Measurements from ENCODE around the gene C11orf52. TPM values are rescaled to one million over a fixed set of nuclear protein-coding genes. Genes with fewer than 3 reads are reported as not detected.

The C11orf52 gene
- total and polyA plus RNA-seq, 2 donors (not counting 1 experiment from before 2014, with no cell fraction given): not detected

DNA sequence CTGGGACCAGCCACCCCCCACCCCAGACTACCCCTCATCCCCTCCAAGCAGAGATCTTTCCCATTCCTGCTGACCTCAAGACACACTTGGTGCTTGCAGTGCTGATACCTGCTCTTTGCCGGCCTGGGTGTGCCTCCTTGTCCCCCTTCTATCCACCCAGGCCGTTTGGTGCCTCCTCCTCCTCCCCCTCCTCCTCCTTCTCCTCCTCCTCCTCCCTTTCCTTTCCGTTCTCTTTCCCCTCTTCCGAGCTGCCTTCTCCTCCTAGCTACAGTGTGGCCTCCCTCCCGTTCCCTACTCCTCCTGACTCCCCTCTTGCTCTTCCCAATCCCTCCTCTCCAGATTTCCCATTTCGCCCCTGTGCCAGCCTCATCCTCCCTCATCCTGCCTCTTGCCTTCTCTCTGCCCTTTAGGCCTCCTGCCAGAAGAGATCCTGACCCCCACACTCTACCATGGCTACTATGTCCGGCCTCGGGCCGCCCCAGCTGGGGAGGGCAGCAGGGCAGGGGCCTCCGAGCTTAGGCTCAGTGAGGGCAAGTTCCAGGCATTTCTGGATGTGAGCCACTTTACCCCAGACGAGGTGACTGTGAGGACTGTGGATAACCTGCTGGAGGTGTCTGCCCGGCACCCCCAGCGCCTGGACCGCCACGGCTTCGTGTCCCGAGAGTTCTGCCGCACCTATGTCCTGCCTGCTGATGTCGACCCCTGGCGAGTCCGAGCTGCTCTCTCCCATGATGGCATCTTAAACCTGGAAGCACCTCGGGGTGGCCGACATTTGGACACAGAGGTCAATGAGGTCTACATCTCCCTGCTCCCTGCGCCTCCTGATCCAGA, 5.5 kb upstream of the C11orf52 start:
- no peak for ATAC-seq (ENCODE audit: low read depth)
- POLR2A ChIA-PET: no interaction called here
- no peaks in the 10 kb centered on the region for H3K4me1 Mint-ChIP-seq

DNA sequence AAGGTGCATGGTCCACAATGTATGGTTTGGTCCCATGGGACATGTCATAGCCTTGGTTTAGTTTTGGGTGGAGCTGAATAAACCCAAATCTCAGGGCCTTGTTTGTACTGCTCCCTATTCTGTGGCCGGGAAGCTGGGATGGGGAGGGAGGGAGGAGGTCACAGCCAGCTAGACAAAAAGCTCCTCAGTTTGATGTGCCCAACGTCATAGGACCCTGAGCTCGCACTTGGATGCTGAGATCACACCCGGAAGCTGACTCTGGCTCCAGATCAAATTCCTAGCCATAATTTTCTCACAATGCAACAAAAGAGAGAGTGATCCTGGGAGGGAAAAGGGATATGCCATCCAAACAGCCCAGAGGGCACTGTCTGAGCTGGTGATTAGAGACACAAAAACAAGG, 4.7 kb upstream of the C11orf52 start:
- H2AFZ ChIP-seq (ENCODE audit: insufficient read depth, low read depth, low read length, poor library complexity, severe bottlenecking): no peak overlapping the region
- POLR2A ChIA-PET: no interaction called here
- TF ChIP-seq, protein P1, sequence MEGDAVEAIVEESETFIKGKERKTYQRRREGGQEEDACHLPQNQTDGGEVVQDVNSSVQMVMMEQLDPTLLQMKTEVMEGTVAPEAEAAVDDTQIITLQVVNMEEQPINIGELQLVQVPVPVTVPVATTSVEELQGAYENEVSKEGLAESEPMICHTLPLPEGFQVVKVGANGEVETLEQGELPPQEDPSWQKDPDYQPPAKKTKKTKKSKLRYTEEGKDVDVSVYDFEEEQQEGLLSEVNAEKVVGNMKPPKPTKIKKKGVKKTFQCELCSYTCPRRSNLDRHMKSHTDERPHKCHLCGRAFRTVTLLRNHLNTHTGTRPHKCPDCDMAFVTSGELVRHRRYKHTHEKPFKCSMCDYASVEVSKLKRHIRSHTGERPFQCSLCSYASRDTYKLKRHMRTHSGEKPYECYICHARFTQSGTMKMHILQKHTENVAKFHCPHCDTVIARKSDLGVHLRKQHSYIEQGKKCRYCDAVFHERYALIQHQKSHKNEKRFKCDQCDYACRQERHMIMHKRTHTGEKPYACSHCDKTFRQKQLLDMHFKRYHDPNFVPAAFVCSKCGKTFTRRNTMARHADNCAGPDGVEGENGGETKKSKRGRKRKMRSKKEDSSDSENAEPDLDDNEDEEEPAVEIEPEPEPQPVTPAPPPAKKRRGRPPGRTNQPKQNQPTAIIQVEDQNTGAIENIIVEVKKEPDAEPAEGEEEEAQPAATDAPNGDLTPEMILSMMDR (IDR thresholded peaks at IDR 0.05): no peak
- no peak for TF ChIP-seq EZH2 (IDR thresholded peaks at IDR 0.05; ENCODE audit: borderline replicate concordance, insufficient read depth, low read depth, low read length, poor library complexity, severe bottlenecking)
- peaks cover 0 to 46% (median 20%) of the 10 kb centered on the region in 4 experiments for H3K27me3 ChIP-seq (replicated peaks in 1 of 4; ENCODE audit: control extremely low read depth in 1 of 4, control insufficient read depth in 3 of 4, insufficient read depth in 4 of 4, low read length in 3 of 4)
- ATAC-seq (ENCODE audit: low read depth): no peak
- no peak overlapping the region for H3K4me3 ChIP-seq (ENCODE audit: control extremely low read depth in 1 of 5, extremely low read depth in 1 of 5, insufficient read depth in 1 of 5, low read depth in 2 of 5, low read length in 4 of 5)
- no peak overlapping the region for H3K27ac ChIP-seq (ENCODE audit: low read length in 2 of 2)
- no peak overlapping the region for H3K9ac ChIP-seq (ENCODE audit: low read length)
- intact Hi-C loops (cut with micrococcal nuclease): no loop called here
- DNase-seq: no peak
- Mint-ChIP-seq H3K4me1 (no peaks in the 10 kb centered on the region), H3K9me3 (ENCODE audit: insufficient read depth) (no peaks in the 10 kb centered on the region), H3K27me3 (peaks cover 62% of the 10 kb centered on the region), H3K4me3 (no peak overlapping the region), H3K27ac (no peak overlapping the region)
- peaks cover 0 to 4% (median 0%) of the 10 kb centered on the region in 3 donors for H3K9me3 ChIP-seq (ENCODE audit: control extremely low read depth in 1 of 3, control insufficient read depth in 2 of 3, insufficient read depth in 1 of 3, low read length in 2 of 3)
- WGBS (ENCODE audit: insufficient coverage): 100% methylated on average over 1 of the region's 4 CpGs
- no peaks in the 10 kb centered on the region for H4K20me1 ChIP-seq (ENCODE audit: control insufficient read depth, insufficient read depth, low read length, poor library complexity, severe bottlenecking)
- H3K4me2 ChIP-seq (replicated peaks; ENCODE audit: low read depth, low read length, poor library complexity, severe bottlenecking): no peak overlapping the region
- H3K36me3 ChIP-seq (replicated peaks in 1 of 2; ENCODE audit: control extremely low read depth in 1 of 2, control insufficient read depth in 1 of 2, extremely low read depth in 1 of 2, insufficient read depth in 2 of 2, low read length in 1 of 2): no peaks in the 10 kb centered on the region
- CTCF ChIA-PET: no interaction called here
- H3K4me1 ChIP-seq (ENCODE audit: control insufficient read depth in 2 of 2, insufficient read depth in 2 of 2, low read length in 2 of 2): no peaks in the 10 kb centered on the region
- H3K79me2 ChIP-seq (ENCODE audit: control insufficient read depth, insufficient read depth, low read length): no peaks in the 10 kb centered on the region

More for the DNA sequence above, 5.5 kb upstream of the C11orf52 start:
- Histone ChIP-seq H3K9me3 (ENCODE audit: control extremely low read depth in 1 of 3, control insufficient read depth in 2 of 3, insufficient read depth in 1 of 3, low read length in 2 of 3) (peaks cover 0 to 4% (median 0%) of the 10 kb centered on the region in 3 donors), H3K4me1 (ENCODE audit: control insufficient read depth in 2 of 2, insufficient read depth in 2 of 2, low read length in 2 of 2) (no peaks in the 10 kb centered on the region), H3K79me2 (ENCODE audit: control insufficient read depth, insufficient read depth, low read length) (no peaks in the 10 kb centered on the region), H3K36me3 (replicated peaks in 1 of 2; ENCODE audit: control extremely low read depth in 1 of 2, control insufficient read depth in 1 of 2, extremely low read depth in 1 of 2, insufficient read depth in 2 of 2, low read length in 1 of 2) (no peaks in the 10 kb centered on the region), H3K9ac (ENCODE audit: low read length) (no peak overlapping the region), H4K20me1 (ENCODE audit: control insufficient read depth, insufficient read depth, low read length, poor library complexity, severe bottlenecking) (no peaks in the 10 kb centered on the region), H3K27me3 (replicated peaks in 1 of 4; ENCODE audit: control extremely low read depth in 1 of 4, control insufficient read depth in 3 of 4, insufficient read depth in 4 of 4, low read length in 3 of 4) (peaks cover 0 to 40% (median 20%) of the 10 kb centered on the region in 4 experiments), H2AFZ (ENCODE audit: insufficient read depth, low read depth, low read length, poor library complexity, severe bottlenecking) (no peak overlapping the region), H3K4me3 (ENCODE audit: control extremely low read depth in 1 of 5, extremely low read depth in 1 of 5, insufficient read depth in 1 of 5, low read depth in 2 of 5, low read length in 4 of 5) (no peak overlapping the region), H3K27ac (ENCODE audit: low read length in 2 of 2) (no peak overlapping the region), H3K4me2 (replicated peaks; ENCODE audit: low read depth, low read length, poor library complexity, severe bottlenecking) (no peak overlapping the region)
- Mint-ChIP-seq H3K27me3 (peaks cover 60% of the 10 kb centered on the region), H3K4me3 (no peak overlapping the region), H3K9me3 (ENCODE audit: insufficient read depth) (no peaks in the 10 kb centered on the region), H3K27ac (no peak overlapping the region)
- TF ChIP-seq EZH2 (IDR thresholded peaks at IDR 0.05; ENCODE audit: borderline replicate concordance, insufficient read depth, low read depth, low read length, poor library complexity, severe bottlenecking): no peak
- TF ChIP-seq, protein P1 (IDR thresholded peaks at IDR 0.05): no peak
- DNase-seq: no peak
- CTCF ChIA-PET: no interaction called here
- intact Hi-C loops (cut with micrococcal nuclease): no loop called here
- 86% methylated on average over 24 of the region's 24 CpGs for WGBS (ENCODE audit: insufficient coverage)

Measured in B cell (primary cell).